HG03108 (cell line): ENCODE measurements around the gene ABHD6.
"Not testable (repeated sequence)": the region's sequence is repeated elsewhere in the genome, so short reads cannot be mapped to it uniquely, and the experiment has no call there.

Experiments
- ATAC-seq: cut with Tn5 transposase; IDR thresholded peaks from one replicate; pipeline ENCODE4 v1.9.1; 2021; ENCODE audit warnings: moderate library complexity; ENCODE audit not compliant: unreplicated experiment

The ABHD6 gene

GRCh38 chr3:58271901-58272501 is 34.4 kb downstream of the ABHD6 start:
- ATAC-seq = no peak

GRCh38 chr3:58272891-58273290 is 35.3 kb downstream of the ABHD6 start:
- no peak for ATAC-seq

GRCh38 chr3:58273362-58273761 is 35.8 kb downstream of the ABHD6 start:
- ATAC-seq = not testable (repeated sequence)

- no peak for ATAC-seq
These were observed 36.5 kb downstream of the ABHD6 start for GRCh38 chr3:58274027-58274614.

- no peak for ATAC-seq
These were observed 43.5 kb downstream of the ABHD6 start for GRCh38 chr3:58281069-58281468.

- no peak for ATAC-seq
These were observed 47.7 kb downstream of the ABHD6 start for GRCh38 chr3:58285334-58285733.

- ATAC-seq = no peak
These were observed 49.8 kb downstream of the ABHD6 start for GRCh38 chr3:58287354-58287753.

- no peak for ATAC-seq
These were observed 50.6 kb downstream of the ABHD6 start for GRCh38 chr3:58288011-58288728.

- not testable (repeated sequence) for ATAC-seq
These were observed 51.5 kb downstream of the ABHD6 start for GRCh38 chr3:58288964-58289613.

GRCh38 chr3:58290446-58290845 is 52.9 kb downstream of the ABHD6 start:
- not testable (repeated sequence) for ATAC-seq

- no peak for ATAC-seq
These were observed 54.2 kb downstream of the ABHD6 start for GRCh38 chr3:58291671-58292338.

- ATAC-seq = no peak
These were observed 55.3 kb downstream of the ABHD6 start for GRCh38 chr3:58292866-58293265.

- no peak for ATAC-seq
These were observed 55.9 kb downstream of the ABHD6 start for GRCh38 chr3:58293516-58293915.

GRCh38 chr3:58296269-58296668 is 58.7 kb downstream of the ABHD6 start:
- ATAC-seq = no peak

GRCh38 chr3:58296843-58297242 is 59.3 kb downstream of the ABHD6 start:
- no peak for ATAC-seq

GRCh38 chr3:58298190-58298589 is 60.6 kb downstream of the ABHD6 start:
- ATAC-seq = no peak

- no peak for ATAC-seq
These were observed 61.5 kb downstream of the ABHD6 start for GRCh38 chr3:58299075-58299474.

GRCh38 chr3:58299839-58300516 is 62.4 kb downstream of the ABHD6 start:
- ATAC-seq = no peak

- ATAC-seq = peak; percentile 88
These were observed 68.5 kb downstream of the ABHD6 start, which contains the start of the genes HTD2 and RPP14 for GRCh38 chr3:58305882-58306711. Gene HTD2, plus strand, starts transcription at chr3:58306520. Its CDS starts 11,094 bp downstream, at chr3:58317614. Gene RPP14, plus strand, starts transcription at chr3:58306245. Its CDS starts 4,085 bp downstream, at chr3:58310330.
